ENCODE measurements around the gene SOCS6. TPM values are rescaled to one million over a fixed set of nuclear protein-coding genes. Genes with fewer than 3 reads are reported as not detected.
A peak's percentile ranks its signal among the peaks of the same experiment; 100 is the strongest.
"Not testable (repeated sequence)": the region's sequence is repeated elsewhere in the genome, so short reads cannot be mapped to it uniquely, and the experiment has no call there.

Gene SOCS6
- total RNA-seq = 30.3 TPM

- DNase-seq = peak; percentile 76
Observed at GRCh38 chr18:70288851-70289328, at the start of gene SOCS6. SOCS6 (plus strand) TSS chr18:70289045; CDS start chr18:70324669, 35,624 bp downstream.

- DNase-seq = peak; percentile 24
Observed at GRCh38 chr18:70243131-70243929, 45.5 kb upstream of the SOCS6 start.

GRCh38 chr18:70246061-70246466, 42.8 kb upstream of the SOCS6 start:
- DNase-seq = peak; percentile 7

- DNase-seq = no peak
Observed at GRCh38 chr18:70249118-70249517, 39.7 kb upstream of the SOCS6 start.

GRCh38 chr18:70249861-70250260, 39.0 kb upstream of the SOCS6 start:
- not testable (repeated sequence) for DNase-seq

GRCh38 chr18:70250781-70251180, 38.1 kb upstream of the SOCS6 start:
- no peak for DNase-seq

- DNase-seq = no peak
Observed at GRCh38 chr18:70256184-70256583, 32.7 kb upstream of the SOCS6 start.

- DNase-seq = no peak
Observed at GRCh38 chr18:70256994-70257393, 31.9 kb upstream of the SOCS6 start.

- DNase-seq = no peak
Observed at GRCh38 chr18:70258243-70258642, 30.6 kb upstream of the SOCS6 start.

GRCh38 chr18:70260683-70261082, 28.2 kb upstream of the SOCS6 start:
- no peak for DNase-seq

- DNase-seq = no peak
Observed at GRCh38 chr18:70261141-70261788, 27.6 kb upstream of the SOCS6 start.

- no peak for DNase-seq
Observed at GRCh38 chr18:70263336-70263735, 25.5 kb upstream of the SOCS6 start.

- DNase-seq = no peak
Observed at GRCh38 chr18:70271742-70272141, 17.1 kb upstream of the SOCS6 start.

- no peak for DNase-seq
Observed at GRCh38 chr18:70273021-70273420, 15.8 kb upstream of the SOCS6 start.

- DNase-seq = peak; percentile 12
Observed at GRCh38 chr18:70276416-70277191, 12.2 kb upstream of the SOCS6 start.

GRCh38 chr18:70279470-70279869, 9.4 kb upstream of the SOCS6 start:
- DNase-seq = no peak

GRCh38 chr18:70280007-70280925, 8.6 kb upstream of the SOCS6 start:
- DNase-seq = no peak

GRCh38 chr18:70284976-70285620, 3.7 kb upstream of the SOCS6 start:
- no peak for DNase-seq

- DNase-seq = no peak
Observed at GRCh38 chr18:70287731-70288130, 1.1 kb upstream of the SOCS6 start.

- peak; percentile 65 for DNase-seq
Observed at GRCh38 chr18:70288171-70288850, 534 bp upstream of the SOCS6 start.

Data from tongue (tissue), 2 donors.